ENCODE data around the gene POGK. TPM values are rescaled to one million over a fixed set of nuclear protein-coding genes. Genes with fewer than 3 reads are reported as not detected.
A peak's percentile ranks its signal among the peaks of the same experiment; 100 is the strongest.

POGK gene
- total RNA-seq, 1 donor from 2014 or later = 47.7 TPM

DNA sequence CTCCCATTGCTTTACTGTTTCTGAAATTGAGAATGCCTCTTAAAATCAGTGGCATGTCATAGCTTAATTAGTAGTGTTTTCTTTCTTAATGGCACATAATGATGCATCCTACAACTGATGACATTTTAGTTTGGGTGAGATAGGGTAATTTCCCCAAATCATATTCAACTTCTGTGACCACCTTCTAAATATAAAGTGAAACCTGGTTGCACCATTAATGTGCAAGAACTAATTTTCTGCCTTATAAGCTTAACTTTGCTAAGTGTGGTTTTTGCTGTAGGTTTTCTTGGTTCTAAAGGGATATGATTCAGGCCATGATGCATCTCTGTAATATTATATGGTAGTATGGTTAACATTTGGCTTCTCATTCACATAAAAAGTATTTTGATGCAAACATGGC lies 8.9 kb downstream of the POGK start:
- Histone ChIP-seq H3K79me2 (ENCODE audit: low read depth) (peaks cover 90% of the 10 kb centered on the region), H3K9me3 (ENCODE audit: low read depth) (no peaks in the 10 kb centered on the region), H2AFZ (replicated peaks) (no peak overlapping the region), H3K4me3 (no peak overlapping the region), H3K27me3 (no peaks in the 10 kb centered on the region), H3K4me2 (no peak overlapping the region), H3K4me1 (peaks cover 14% of the 10 kb centered on the region), H4K20me1 (ENCODE audit: low read depth) (peaks cover 80% of the 10 kb centered on the region), H3F3A (ENCODE audit: low read depth) (peaks cover 9% of the 10 kb centered on the region), H3K36me3 (peaks cover 22% of the 10 kb centered on the region), H3K27ac (no peak overlapping the region), H3K9ac (no peak overlapping the region)
- Mint-ChIP-seq H3K9me3 (no peaks in the 10 kb centered on the region), H3K27ac (no peak overlapping the region), H3K36me3 (peaks cover 69% of the 10 kb centered on the region), H3K4me1 (peaks cover 12% of the 10 kb centered on the region), H3K4me3 (no peak overlapping the region), H3K27me3 (ENCODE audit: insufficient read depth, low read depth) (no peaks in the 10 kb centered on the region)
- DNase-seq (ENCODE audit: low spot score) = no peak
- TF ChIP-seq EZH2 (IDR thresholded peaks at IDR 0.05) = no peak

DNA sequence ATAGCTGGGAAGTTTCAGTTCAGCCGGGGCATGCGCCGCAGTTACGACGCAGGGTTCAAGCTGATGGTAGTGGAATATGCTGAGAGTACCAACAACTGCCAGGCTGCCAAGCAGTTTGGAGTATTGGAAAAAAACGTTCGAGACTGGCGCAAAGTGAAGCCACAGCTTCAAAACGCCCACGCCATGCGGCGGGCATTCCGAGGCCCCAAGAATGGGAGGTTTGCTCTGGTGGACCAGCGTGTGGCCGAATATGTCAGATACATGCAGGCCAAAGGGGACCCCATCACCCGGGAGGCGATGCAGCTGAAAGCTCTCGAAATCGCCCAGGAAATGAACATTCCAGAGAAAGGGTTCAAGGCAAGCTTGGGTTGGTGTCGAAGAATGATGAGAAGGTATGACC lies 9.9 kb downstream of the POGK start:
- H3K36me3 ChIP-seq = peaks cover 22% of the 10 kb centered on the region
- peaks cover 80% of the 10 kb centered on the region for H3K79me2 ChIP-seq (ENCODE audit: low read depth)

DNA sequence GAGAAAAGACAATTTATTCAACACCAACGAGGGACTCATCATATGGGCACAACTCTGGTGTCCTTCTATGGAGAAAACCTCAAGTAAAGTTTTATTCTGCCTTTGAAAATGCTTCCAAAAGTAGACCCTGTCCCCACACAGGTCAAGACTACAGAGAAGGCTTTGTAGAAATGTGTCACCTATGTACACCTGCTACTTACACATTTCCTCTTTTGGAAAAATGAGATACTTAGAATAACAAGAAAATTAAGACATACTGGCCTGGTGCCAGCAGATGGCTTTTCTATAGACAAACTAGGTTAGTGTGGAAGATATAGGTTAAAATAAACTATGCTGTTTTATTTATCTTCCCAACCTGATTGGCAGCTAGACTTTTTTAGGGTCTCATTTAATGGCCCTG lies 13.6 kb downstream of the POGK start:
- Histone ChIP-seq H3K4me3 (no peak overlapping the region), H3K36me3 (peaks cover 27% of the 10 kb centered on the region), H3K9me3 (ENCODE audit: low read depth) (no peaks in the 10 kb centered on the region), H3K4me2 (no peak overlapping the region), H3K27ac (no peak overlapping the region), H2AFZ (replicated peaks) (no peak overlapping the region), H3K4me1 (peaks cover 22% of the 10 kb centered on the region), H3K79me2 (ENCODE audit: low read depth) (peaks cover 47% of the 10 kb centered on the region), H3K27me3 (no peaks in the 10 kb centered on the region), H3F3A (ENCODE audit: low read depth) (peaks cover 44% of the 10 kb centered on the region), H4K20me1 (ENCODE audit: low read depth) (peaks cover 80% of the 10 kb centered on the region), H3K9ac (no peak overlapping the region)
- Mint-ChIP-seq H3K27ac (no peak overlapping the region), H3K4me1 (peaks cover 8% of the 10 kb centered on the region), H3K9me3 (no peaks in the 10 kb centered on the region), H3K27me3 (ENCODE audit: insufficient read depth, low read depth) (peaks cover 2% of the 10 kb centered on the region), H3K36me3 (peaks cover 59% of the 10 kb centered on the region), H3K4me3 (no peak overlapping the region)
- DNase-seq (ENCODE audit: low spot score) = no peak
- TF ChIP-seq CTCF (IDR thresholded peaks at IDR 0.05) = no peak
- TF ChIP-seq EZH2 (IDR thresholded peaks at IDR 0.05) = no peak
- TF ChIP-seq EZH2phosphoT487 (IDR thresholded peaks at IDR 0.05) = no peak

More for the DNA sequence above, 9.9 kb downstream of the POGK start:
- no peaks in the 10 kb centered on the region for H3K9me3 Mint-ChIP-seq
- Histone ChIP-seq H3K4me1 (peaks cover 14% of the 10 kb centered on the region), H3K4me2 (no peak overlapping the region), H4K20me1 (ENCODE audit: low read depth) (peaks cover 79% of the 10 kb centered on the region), H3K27ac (no peak overlapping the region), H3K27me3 (no peaks in the 10 kb centered on the region), H3K9me3 (ENCODE audit: low read depth) (no peaks in the 10 kb centered on the region), H2AFZ (replicated peaks) (no peak overlapping the region), H3K9ac (no peak overlapping the region), H3K4me3 (no peak overlapping the region), H3F3A (ENCODE audit: low read depth) (peaks cover 18% of the 10 kb centered on the region)
- DNase-seq (ENCODE audit: low spot score) = no peak
- H3K27me3 Mint-ChIP-seq (ENCODE audit: insufficient read depth, low read depth) = no peaks in the 10 kb centered on the region
- H3K36me3 Mint-ChIP-seq = peaks cover 72% of the 10 kb centered on the region
- H3K4me1 Mint-ChIP-seq = peaks cover 5% of the 10 kb centered on the region
- no peak for TF ChIP-seq EZH2 (IDR thresholded peaks at IDR 0.05)
- TF ChIP-seq EZH2phosphoT487 (IDR thresholded peaks at IDR 0.05) = no peak
- no peak for TF ChIP-seq CTCF (IDR thresholded peaks at IDR 0.05)
- no peak overlapping the region for H3K27ac Mint-ChIP-seq
- no peak overlapping the region for H3K4me3 Mint-ChIP-seq

GRCh38 chr1:166855558-166855957 lies 16.3 kb downstream of the POGK start:
- peaks cover 27% of the 10 kb centered on the region for H3K36me3 ChIP-seq
- peaks cover 2% of the 10 kb centered on the region for H3K27me3 Mint-ChIP-seq (ENCODE audit: insufficient read depth, low read depth)

More at GRCh38 chr1:166855558-166855957, 16.3 kb downstream of the POGK start:
- Mint-ChIP-seq H3K4me3 (no peak overlapping the region), H3K36me3 (peaks cover 43% of the 10 kb centered on the region), H3K4me1 (peaks cover 10% of the 10 kb centered on the region), H3K9me3 (no peaks in the 10 kb centered on the region), H3K27ac (no peak overlapping the region)
- H4K20me1 ChIP-seq (ENCODE audit: low read depth) = peaks cover 87% of the 10 kb centered on the region
- peak overlapping the region; percentile 58 for H3K27ac ChIP-seq
- H3K4me3 ChIP-seq = no peak overlapping the region
- no peak overlapping the region for H3K4me2 ChIP-seq
- H2AFZ ChIP-seq (replicated peaks) = no peak overlapping the region
- peaks cover 64% of the 10 kb centered on the region for H3F3A ChIP-seq (ENCODE audit: low read depth)
- peaks cover 37% of the 10 kb centered on the region for H3K4me1 ChIP-seq
- no peak overlapping the region for H3K9ac ChIP-seq
- H3K9me3 ChIP-seq (ENCODE audit: low read depth) = no peaks in the 10 kb centered on the region
- no peak for DNase-seq (ENCODE audit: low spot score)
- H3K27me3 ChIP-seq = no peaks in the 10 kb centered on the region
- peaks cover 43% of the 10 kb centered on the region for H3K79me2 ChIP-seq (ENCODE audit: low read depth)
- no peak for TF ChIP-seq CTCF (IDR thresholded peaks at IDR 0.05)

Measured in neural progenitor cell (in vitro differentiated cells).